Prostate gland (tissue), 2 donors: ENCODE results near the gene C2CD3. TPM values are rescaled to one million over a fixed set of nuclear protein-coding genes. Genes with fewer than 3 reads are reported as not detected.
"Not testable (repeated sequence)": the region's sequence is repeated elsewhere in the genome, so short reads cannot be mapped to it uniquely, and the experiment has no call there.

Experiments
- DNase-seq: peaks from one replicate; pipeline ENCODE4 v3.0.0-alpha.2; 2019; ENCODE audit warnings: low spot score
- H3K27ac ChIP-seq, 2 donors: fragments of 200-600 bp; sonication (generic); 2 replicates each; pipeline ENCODE4 v1.5.1; 2017 to 2019
- H3K27me3 ChIP-seq: fragments of 200-600 bp; sonication (generic); replicated peaks from 2 replicates; pipeline ENCODE4 v1.5.1; 2019; ENCODE audit not compliant: insufficient read depth
- H3K36me3 ChIP-seq, 2 donors: fragments of 200-600 bp; sonication (generic); 1 replicate in 1 of 2; 2 replicates in 1 of 2; pipeline versions ENCODE4 v1.5.1 to v1.8.1; 2017 to 2019
- H3K4me1 ChIP-seq: fragments of 200-600 bp; sonication (generic); replicated peaks from 2 replicates; pipeline ENCODE4 v1.5.1; 2019
- H3K4me3 ChIP-seq, 2 donors: fragments of 200-600 bp; sonication (generic); 2 replicates each; pipeline ENCODE4 v1.5.1; 2017 to 2019
- H3K9me3 ChIP-seq: fragments of 200-600 bp; sonication (generic); 2 replicates; pipeline ENCODE4 v1.5.1; 2017
- POLR2A ChIP-seq: fragments of 450-650 bp; IDR thresholded peaks from one replicate; pipeline ENCODE4 v1.6.1; 2016; ENCODE audit warnings: antibody characterized with exemption, mild to moderate bottlenecking
- POLR2AphosphoS5 ChIP-seq: sonication (generic); formaldehyde crosslinking; IDR thresholded peaks from one replicate; pipeline ENCODE4 v1.6.1; 2017; ENCODE audit warnings: antibody characterized with exemption
- WGBS: methylation state at CpG from one replicate; pipeline ENCODE4 v1.1.5; 2018; 5-methylcytosine and 5-hydroxymethylcytosine counted together
- intact Hi-C: fragments of 100-400 bp; cut with DNase I; formaldehyde crosslinking; loops from one replicate; pipeline ENCODE4 v1.14.2; 2022
- total RNA-seq, 2 donors: library from RNA; depleted of rRNA; stranded (reverse); fragments of >200 nt; gene quantifications; one replicate each; pipeline ENCODE4 v1.1.0, GENCODE V29; 2016
- TF ChIP-seq, protein P1 (sequence below), 4 experiments: fragments of 200-600 bp in 2 of 4; fragments of 450-650 bp in 2 of 4; sonication (generic) in 2 of 4; IDR thresholded peaks; 1 replicate in 3 of 4; 2 replicates in 1 of 4; pipeline ENCODE4 v1.5.1; 2016 to 2019; ENCODE audit warnings: antibody characterized with exemption in 4 of 4, mild to moderate bottlenecking in 2 of 4, moderate library complexity in 2 of 4

Gene C2CD3
- total RNA-seq, 2 donors from 2014 or later = 38.7 to 49.6 TPM

DNA sequence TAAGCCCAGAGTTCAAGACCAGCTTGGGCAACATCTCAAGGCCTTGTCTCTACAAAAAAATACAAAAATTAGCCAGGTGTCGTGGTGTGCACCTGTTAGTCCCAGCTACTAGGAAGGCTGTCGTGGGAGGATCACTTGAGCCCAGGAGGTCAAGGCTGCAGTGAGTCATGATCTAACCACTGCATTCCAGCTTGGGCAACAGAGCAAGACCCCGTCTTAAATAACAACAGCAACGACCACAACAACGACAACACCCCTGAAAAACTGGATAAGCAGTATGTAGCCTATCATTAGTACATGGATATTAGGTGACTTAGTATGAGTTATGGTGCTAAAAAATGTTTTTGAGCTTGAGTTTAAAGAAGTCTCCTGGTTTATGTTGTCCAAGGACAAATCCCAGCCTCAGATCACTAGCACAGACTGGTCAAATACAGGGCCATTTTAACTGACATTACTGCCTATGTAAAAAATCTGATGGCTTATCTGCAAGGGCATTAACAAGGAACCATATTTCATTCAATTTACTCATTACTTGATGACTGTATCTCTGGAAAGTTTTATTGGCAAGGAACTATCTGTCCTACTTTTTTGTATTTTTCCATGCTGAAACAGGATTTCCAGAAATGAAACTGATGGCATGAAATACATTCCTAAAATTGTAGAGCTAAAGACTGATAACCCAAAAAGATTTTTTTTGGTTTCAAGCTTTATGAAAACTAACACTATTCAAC, 23.4 kb downstream of the C2CD3 start:
- H3K36me3 ChIP-seq = no peaks in the 10 kb centered on the region
- no peak for DNase-seq
- no peaks in the 10 kb centered on the region for H3K4me1 ChIP-seq
- no peak overlapping the region for H3K27ac ChIP-seq
- H3K27me3 ChIP-seq = no peaks in the 10 kb centered on the region
- intact Hi-C loops = no loop called here
- WGBS = 97% methylated on average over 5 of the region's 5 CpGs
- TF ChIP-seq, protein P1, sequence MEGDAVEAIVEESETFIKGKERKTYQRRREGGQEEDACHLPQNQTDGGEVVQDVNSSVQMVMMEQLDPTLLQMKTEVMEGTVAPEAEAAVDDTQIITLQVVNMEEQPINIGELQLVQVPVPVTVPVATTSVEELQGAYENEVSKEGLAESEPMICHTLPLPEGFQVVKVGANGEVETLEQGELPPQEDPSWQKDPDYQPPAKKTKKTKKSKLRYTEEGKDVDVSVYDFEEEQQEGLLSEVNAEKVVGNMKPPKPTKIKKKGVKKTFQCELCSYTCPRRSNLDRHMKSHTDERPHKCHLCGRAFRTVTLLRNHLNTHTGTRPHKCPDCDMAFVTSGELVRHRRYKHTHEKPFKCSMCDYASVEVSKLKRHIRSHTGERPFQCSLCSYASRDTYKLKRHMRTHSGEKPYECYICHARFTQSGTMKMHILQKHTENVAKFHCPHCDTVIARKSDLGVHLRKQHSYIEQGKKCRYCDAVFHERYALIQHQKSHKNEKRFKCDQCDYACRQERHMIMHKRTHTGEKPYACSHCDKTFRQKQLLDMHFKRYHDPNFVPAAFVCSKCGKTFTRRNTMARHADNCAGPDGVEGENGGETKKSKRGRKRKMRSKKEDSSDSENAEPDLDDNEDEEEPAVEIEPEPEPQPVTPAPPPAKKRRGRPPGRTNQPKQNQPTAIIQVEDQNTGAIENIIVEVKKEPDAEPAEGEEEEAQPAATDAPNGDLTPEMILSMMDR (IDR thresholded peaks at IDR 0.05) = no peak
- TF ChIP-seq POLR2A (no peak), POLR2AphosphoS5 (no peak)
- H3K4me3 ChIP-seq = no peak overlapping the region
- H3K9me3 ChIP-seq = no peaks in the 10 kb centered on the region

DNA sequence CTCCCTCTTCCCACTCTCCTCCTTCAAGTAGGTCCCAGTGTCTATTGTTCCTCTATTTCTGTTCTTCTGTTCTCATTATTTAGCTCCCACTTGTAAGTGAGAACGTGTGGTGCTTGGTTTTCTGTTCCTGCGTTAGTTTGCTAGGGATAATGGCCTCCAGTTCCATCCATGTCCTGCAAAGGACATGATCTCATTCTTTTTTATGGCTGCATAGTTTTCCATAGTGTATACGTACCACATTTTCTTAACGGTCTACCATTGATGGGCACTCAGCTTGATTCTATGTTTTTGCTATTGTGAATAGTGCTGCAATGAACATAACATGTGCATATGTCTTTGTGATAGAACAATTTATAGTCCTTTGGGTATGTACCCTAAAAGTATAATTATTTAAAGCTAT, 26.2 kb downstream of the C2CD3 start:
- TF ChIP-seq POLR2AphosphoS5 (no peak), POLR2A (no peak)
- TF ChIP-seq, protein P1 (IDR thresholded peaks at IDR 0.05) = no peak
- no peaks in the 10 kb centered on the region for H3K27me3 ChIP-seq
- intact Hi-C loops = no loop called here
- WGBS = 95% methylated on average over 4 of the region's 4 CpGs
- DNase-seq = no peak
- no peak overlapping the region for H3K4me3 ChIP-seq
- H3K27ac ChIP-seq = no peak overlapping the region
- peaks cover 10% of the 10 kb centered on the region for H3K4me1 ChIP-seq
- no peaks in the 10 kb centered on the region for H3K9me3 ChIP-seq
- no peaks in the 10 kb centered on the region for H3K36me3 ChIP-seq

DNA sequence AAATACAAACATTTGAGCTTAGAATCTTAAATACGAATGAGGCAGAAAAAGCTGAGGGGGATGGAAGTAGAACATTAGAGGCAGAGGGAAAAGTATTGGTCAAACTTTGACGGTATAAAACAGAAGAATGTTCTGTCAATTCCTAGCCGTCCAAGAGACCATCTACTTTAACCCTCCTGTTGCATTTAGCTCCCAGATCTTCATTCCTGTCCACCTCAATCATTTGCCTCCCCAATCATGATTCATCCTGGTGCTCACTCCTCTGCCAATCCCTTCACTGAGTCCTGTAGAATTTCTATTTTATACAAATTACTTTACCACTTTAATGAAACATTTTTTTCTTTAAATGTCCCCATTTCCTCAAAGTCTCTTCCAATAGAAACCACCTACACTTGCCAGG, 28.2 kb downstream of the C2CD3 start:
- 72% methylated on average over 3 of the region's 3 CpGs for WGBS
- no peaks in the 10 kb centered on the region for H3K36me3 ChIP-seq
- no peaks in the 10 kb centered on the region for H3K27me3 ChIP-seq
- no peaks in the 10 kb centered on the region for H3K9me3 ChIP-seq
- H3K4me1 ChIP-seq = peaks cover 18% of the 10 kb centered on the region
- intact Hi-C loops = no loop called here
- H3K27ac ChIP-seq = no peak overlapping the region
- TF ChIP-seq POLR2AphosphoS5 = no peak
- no peak for TF ChIP-seq POLR2A
- no peak for DNase-seq
- no peak overlapping the region for H3K4me3 ChIP-seq

DNA sequence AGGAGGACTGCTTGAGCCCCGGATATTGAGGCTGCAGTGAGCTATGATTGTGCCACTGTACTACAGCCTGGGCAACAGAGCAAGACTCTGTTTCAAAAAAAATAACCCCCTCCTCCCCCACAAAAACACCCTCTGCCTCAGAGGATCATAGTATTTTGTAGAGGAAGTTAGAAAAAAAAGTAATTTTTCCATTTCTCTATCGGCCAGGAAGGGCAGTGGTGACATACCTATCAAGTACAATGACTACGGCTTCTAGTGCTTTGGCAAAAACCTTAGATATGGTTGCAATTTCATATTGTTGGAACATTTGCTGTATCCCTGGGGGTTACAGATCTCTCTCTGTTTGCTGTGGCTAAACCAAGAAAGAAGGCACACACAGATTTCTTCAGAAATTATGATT, 28.9 kb downstream of the C2CD3 start:
- WGBS = 79% methylated on average over 3 of the region's 3 CpGs
- no peaks in the 10 kb centered on the region for H3K36me3 ChIP-seq
- H3K27ac ChIP-seq = peak overlapping the region; percentile 41
- intact Hi-C loops = no loop called here
- no peak for DNase-seq
- no peak overlapping the region for H3K4me3 ChIP-seq
- peaks cover 18% of the 10 kb centered on the region for H3K4me1 ChIP-seq
- TF ChIP-seq POLR2A (no peak), POLR2AphosphoS5 (no peak)
- TF ChIP-seq, protein P1 (IDR thresholded peaks at IDR 0.05) = no peak
- H3K27me3 ChIP-seq = no peaks in the 10 kb centered on the region
- H3K9me3 ChIP-seq = no peaks in the 10 kb centered on the region

DNA sequence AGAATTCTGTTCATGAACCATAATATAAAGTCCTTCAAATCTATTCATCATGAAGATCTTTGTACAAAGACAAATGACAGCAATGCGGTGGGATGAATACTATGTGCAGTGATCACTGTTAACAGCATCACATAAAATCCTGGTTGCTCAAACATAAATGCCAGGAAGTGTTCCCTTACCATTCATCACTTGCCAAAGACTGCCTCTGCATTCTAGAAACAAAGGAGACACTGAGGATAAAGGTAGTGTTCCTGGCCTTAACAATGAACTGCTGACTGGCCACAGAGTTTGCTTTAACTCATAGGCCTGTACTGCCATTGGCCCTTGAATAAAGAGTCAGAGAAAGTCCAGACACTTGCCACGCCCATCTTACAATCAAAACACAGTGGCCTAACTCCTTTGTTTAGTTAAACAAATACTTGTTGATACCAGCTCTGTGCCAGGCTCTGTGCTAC, 29.5 kb downstream of the C2CD3 start:
- peak overlapping the region; percentile 41 for H3K27ac ChIP-seq
- H3K27me3 ChIP-seq = no peaks in the 10 kb centered on the region
- peak; percentile 84 for TF ChIP-seq POLR2AphosphoS5
- TF ChIP-seq POLR2A = no peak
- no peaks in the 10 kb centered on the region for H3K9me3 ChIP-seq
- 31% methylated on average over 2 of the region's 2 CpGs for WGBS
- peak; percentile 70 for DNase-seq
- intact Hi-C loops = no loop called here
- H3K4me3 ChIP-seq = no peak overlapping the region
- H3K4me1 ChIP-seq = peaks cover 18% of the 10 kb centered on the region
- no peaks in the 10 kb centered on the region for H3K36me3 ChIP-seq

DNA sequence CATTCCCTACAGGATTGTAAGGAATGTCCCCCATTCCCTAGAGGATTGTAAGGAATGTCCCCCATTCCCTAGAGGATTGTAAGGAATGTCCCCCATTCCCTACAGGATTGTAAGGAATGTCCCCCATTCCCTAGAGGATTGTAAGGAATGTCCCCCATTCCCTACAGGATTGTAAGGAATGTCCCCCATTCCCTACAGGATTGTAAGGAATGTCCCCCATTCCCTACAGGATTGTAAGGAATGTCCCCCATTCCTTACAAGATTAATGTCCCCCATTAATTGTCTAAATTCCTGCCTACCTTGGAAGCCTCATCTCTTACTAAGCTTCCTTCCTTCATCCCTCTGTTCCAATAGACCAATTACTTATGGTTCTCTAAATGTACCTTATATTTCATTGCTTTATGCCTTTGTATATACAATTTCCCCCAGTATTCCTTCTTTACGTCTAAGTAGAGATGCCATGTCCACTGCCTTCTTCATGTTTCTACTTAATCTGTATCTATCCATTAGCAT, 30.8 kb downstream of the C2CD3 start:
- H3K4me3 ChIP-seq, H3K36me3 ChIP-seq, DNase-seq, H3K27me3 ChIP-seq, H3K9me3 ChIP-seq, intact Hi-C loops: not testable (repeated sequence)
- WGBS = 100% methylated on average over 1 of the region's 1 CpG
- Histone ChIP-seq H3K4me1 (peaks cover 18% of the 10 kb centered on the region), H3K27ac (peak overlapping the region in 1 of 2 donors; percentile 41)
